Common myeloid progenitor, CD34-positive (primary cell): ENCODE measurements around the gene DOCK10.

Experiments
- CTCF ChIA-PET: fragments of 350-600 bp; sonication (Branson Sonifier 250); formaldehyde crosslinking; loops from one replicate; lab custom pipeline; 2021; ENCODE audit warnings: antibody characterized with exemption; lab: Charles Lee
- POLR2A ChIA-PET: fragments of 350-600 bp; sonication (Branson Sonifier 250); formaldehyde crosslinking; loops from one replicate; lab custom pipeline; 2021; ENCODE audit warnings: antibody characterized with exemption; lab: Charles Lee
- DNase-seq, 3 donors: peaks; one replicate each; pipeline versions ENCODE4 v3.0.0 to v3.0.0-alpha.2; 2013
- H3K27ac ChIP-seq, 2 experiments: 1 replicate in 1 of 2; 2 replicates in 1 of 2; pipeline ENCODE4 v1.7.0; 2013; ENCODE audit warnings: inconsistent platforms in 2 of 2, low read length in 2 of 2, mild to moderate bottlenecking in 2 of 2, low read depth in 1 of 2, moderate library complexity in 1 of 2; ENCODE audit not compliant: severe bottlenecking in 2 of 2, insufficient read depth in 1 of 2, poor library complexity in 1 of 2
- H3K27me3 ChIP-seq, 5 experiments: replicated peaks in 2 of 5; 1 replicate in 3 of 5; 2 replicates in 2 of 5; pipeline versions ENCODE4 v1.6.1 to v1.7.0; 2013; ENCODE audit warnings: low read length in 4 of 5, mild to moderate bottlenecking in 2 of 5, moderate library complexity in 2 of 5, inconsistent platforms in 1 of 5; ENCODE audit not compliant: insufficient read depth in 5 of 5, control insufficient read depth in 4 of 5
- H3K36me3 ChIP-seq, 4 experiments: 1 replicate in 2 of 4; 2 replicates in 2 of 4; pipeline versions ENCODE4 v1.6.1 to v1.7.0; 2013; ENCODE audit warnings: low read length in 3 of 4, control low read depth in 1 of 4, mild to moderate bottlenecking in 1 of 4; ENCODE audit not compliant: control insufficient read depth in 4 of 4, insufficient read depth in 4 of 4
- H3K4me1 ChIP-seq, 4 experiments: 1 replicate in 3 of 4; 2 replicates in 1 of 4; pipeline versions ENCODE4 v1.6.1 to v1.7.1; 2013; ENCODE audit warnings: low read length in 3 of 4, mild to moderate bottlenecking in 3 of 4, control low read depth in 1 of 4, inconsistent platforms in 1 of 4, moderate library complexity in 1 of 4; ENCODE audit not compliant: control insufficient read depth in 4 of 4, insufficient read depth in 4 of 4; ENCODE audit errors: control extremely low read depth in 1 of 4
- H3K4me3 ChIP-seq, 7 experiments: 1 replicate in 4 of 7; 2 replicates in 3 of 7; pipeline versions ENCODE4 v1.5.1 to v1.7.0; 2013; ENCODE audit warnings: mild to moderate bottlenecking in 7 of 7, low read length in 6 of 7, moderate library complexity in 6 of 7, inconsistent platforms in 2 of 7, low read depth in 2 of 7, control low read depth in 1 of 7; ENCODE audit not compliant: insufficient read depth in 4 of 7, control insufficient read depth in 1 of 7; ENCODE audit errors: extremely low read depth in 1 of 7
- H3K9me3 ChIP-seq, 5 experiments: 1 replicate in 4 of 5; 2 replicates in 1 of 5; pipeline versions ENCODE4 v1.6.1 to v1.7.1; 2013; ENCODE audit warnings: low read length in 4 of 5, mild to moderate bottlenecking in 2 of 5, inconsistent platforms in 1 of 5, low read depth in 1 of 5, moderate library complexity in 1 of 5; ENCODE audit not compliant: control insufficient read depth in 4 of 5, insufficient read depth in 2 of 5; ENCODE audit errors: control extremely low read depth in 1 of 5
- WGBS: methylation state at CpG from one replicate; pipeline ENCODE4 v1.1.5; 2013; ENCODE audit not compliant: insufficient coverage; 5-methylcytosine and 5-hydroxymethylcytosine counted together

Gene DOCK10

DNA sequence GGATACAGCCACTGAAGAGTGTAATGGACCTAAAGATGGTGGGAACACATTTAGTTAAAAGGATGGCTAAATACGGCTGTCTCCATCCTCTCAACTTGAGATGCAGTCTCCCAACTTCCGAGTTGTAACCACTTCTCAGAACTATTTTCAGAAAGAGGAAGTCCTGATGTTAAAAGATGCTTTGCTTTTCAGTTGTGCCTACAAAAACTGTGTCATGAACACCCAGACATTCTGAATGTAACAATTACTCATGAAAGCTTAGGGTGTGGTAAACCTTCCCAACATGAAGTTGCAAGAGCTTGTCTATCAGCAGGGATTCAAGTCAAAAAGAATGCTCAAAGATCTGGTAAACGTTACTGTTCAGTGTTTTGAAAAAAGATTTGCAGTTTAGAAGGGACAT is 147.9 kb downstream of the DOCK10 start:
- peaks cover 0 to 27% (median 9%) of the 10 kb centered on the region in 4 experiments for H3K4me1 ChIP-seq
- peak overlapping the region in 2 of 7 experiments; percentile 19 to 42 for H3K4me3 ChIP-seq
- H3K36me3 ChIP-seq = peaks cover 3 to 10% (median 7%) of the 10 kb centered on the region in 4 experiments
- DNase-seq = peak; percentile 52 to 92 (median 85)
- peak overlapping the region in 1 of 2 experiments; percentile 11 for H3K27ac ChIP-seq
- ChIA-PET CTCF (interaction anchor here (1.1 to 1.2 kb wide), 2 partner anchors 9 to 31 kb away, joined by 3 to 5 read pairs; no protein-coding TSS in a partner anchor), POLR2A (interaction anchor here (1.0 kb wide), 1 partner anchor 33 kb away, joined by 3 read pairs; no protein-coding TSS in a partner anchor)
- 0% methylated on average over 1 of the region's 3 CpGs for WGBS
- no peaks in the 10 kb centered on the region for H3K9me3 ChIP-seq
- no peaks in the 10 kb centered on the region for H3K27me3 ChIP-seq

DNA sequence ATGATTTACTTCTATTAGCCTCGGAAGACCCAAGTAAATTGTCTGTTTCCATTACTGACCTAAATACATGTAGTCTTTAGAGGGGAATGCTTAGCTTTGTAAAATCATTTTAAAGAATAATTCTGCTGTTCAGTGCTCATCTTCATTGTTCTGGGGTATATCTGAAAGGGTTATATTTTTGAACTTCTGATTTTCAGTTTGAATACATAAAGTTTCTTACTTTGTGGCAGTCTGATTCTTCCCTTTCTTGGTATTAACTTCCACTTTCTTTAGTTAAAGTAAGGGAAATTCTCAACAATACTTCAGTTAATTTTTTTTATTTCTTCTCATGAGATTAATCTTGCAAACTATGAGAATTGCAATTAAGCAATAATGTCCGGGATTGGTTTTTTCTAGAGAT is 148.4 kb downstream of the DOCK10 start:
- H3K27me3 ChIP-seq = no peaks in the 10 kb centered on the region
- 60% methylated on average over 2 of the region's 2 CpGs for WGBS
- ChIA-PET CTCF (interaction anchor here (1.1 to 1.2 kb wide), 2 partner anchors 9 to 32 kb away, joined by 3 to 5 read pairs; no protein-coding TSS in a partner anchor), POLR2A (no interaction called here)
- peaks cover 4 to 10% (median 7%) of the 10 kb centered on the region in 4 experiments for H3K36me3 ChIP-seq
- no peak overlapping the region for H3K4me3 ChIP-seq
- no peak overlapping the region for H3K27ac ChIP-seq
- DNase-seq = peak in 1 of 3 donors; percentile 14
- no peaks in the 10 kb centered on the region for H3K9me3 ChIP-seq
- peaks cover 0 to 27% (median 9%) of the 10 kb centered on the region in 4 experiments for H3K4me1 ChIP-seq

DNA sequence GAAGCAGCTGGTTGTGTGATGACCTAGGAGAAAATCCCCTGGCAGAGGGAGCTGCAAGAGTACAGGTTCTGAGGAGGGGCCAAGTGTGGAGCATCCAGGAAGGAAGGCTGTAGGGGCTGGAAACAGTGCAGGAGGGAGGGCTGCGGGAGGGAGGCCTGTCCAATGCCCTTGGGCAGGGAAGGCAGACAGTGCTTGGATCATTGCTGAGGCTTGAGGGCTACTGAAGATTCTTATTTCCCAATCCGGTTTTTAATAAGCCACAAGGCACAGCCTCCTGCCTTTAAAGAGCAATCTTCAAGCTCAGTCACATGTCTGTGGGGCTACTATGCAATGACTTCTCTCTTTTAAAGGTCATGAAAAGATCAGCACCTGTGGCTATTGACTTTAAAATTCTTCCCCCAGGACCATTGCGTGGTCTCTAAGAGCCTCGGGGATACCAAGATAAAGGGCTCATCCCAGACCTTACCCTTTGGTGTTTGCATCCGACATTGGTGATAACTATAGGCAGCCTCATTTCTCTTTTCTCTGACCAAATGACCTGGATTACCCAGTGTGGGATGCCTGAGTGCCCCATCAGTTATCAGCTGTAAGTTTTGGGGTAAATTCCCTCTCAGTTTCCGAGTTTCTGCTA is 149.6 kb downstream of the DOCK10 start:
- POLR2A ChIA-PET = no interaction called here
- Histone ChIP-seq H3K27me3 (no peaks in the 10 kb centered on the region), H3K27ac (no peak overlapping the region), H3K36me3 (peaks cover 4 to 10% (median 9%) of the 10 kb centered on the region in 4 experiments), H3K4me3 (no peak overlapping the region), H3K9me3 (no peaks in the 10 kb centered on the region), H3K4me1 (peaks cover 0 to 31% (median 9%) of the 10 kb centered on the region in 4 experiments)
- no peak for DNase-seq
- CTCF ChIA-PET = interaction anchor here (1.3 kb wide), 1 partner anchor 35 kb away, joined by 3 read pairs; no protein-coding TSS in a partner anchor
- WGBS = 91% methylated on average over 5 of the region's 6 CpGs

DNA sequence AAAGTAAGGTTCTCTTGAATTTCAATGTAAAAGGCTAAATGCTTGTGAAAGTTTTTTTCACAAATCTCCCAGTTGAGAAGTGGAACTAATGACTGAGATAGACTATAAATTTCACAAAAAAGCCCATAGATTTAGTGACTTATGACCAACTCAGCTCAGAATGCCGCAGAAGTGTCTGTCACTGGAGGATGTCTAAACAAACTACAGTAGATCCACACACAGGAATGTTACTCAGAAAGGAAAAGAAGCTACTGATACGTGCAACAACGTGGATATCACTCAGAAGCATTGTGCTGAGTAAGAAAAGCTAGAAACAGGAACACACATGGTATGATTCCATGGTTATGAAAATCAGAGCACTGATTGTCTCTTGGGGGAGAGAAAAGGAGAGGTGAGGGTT is 151.9 kb downstream of the DOCK10 start:
- ChIA-PET CTCF (no interaction called here), POLR2A (no interaction called here)
- Histone ChIP-seq H3K4me1 (peaks cover 0 to 30% (median 9%) of the 10 kb centered on the region in 4 experiments), H3K27ac (no peak overlapping the region), H3K9me3 (no peaks in the 10 kb centered on the region), H3K4me3 (no peak overlapping the region), H3K27me3 (no peaks in the 10 kb centered on the region), H3K36me3 (peaks cover 8 to 16% (median 11%) of the 10 kb centered on the region in 4 experiments)
- WGBS = 50% methylated on average over 2 of the region's 3 CpGs
- DNase-seq = no peak

DNA sequence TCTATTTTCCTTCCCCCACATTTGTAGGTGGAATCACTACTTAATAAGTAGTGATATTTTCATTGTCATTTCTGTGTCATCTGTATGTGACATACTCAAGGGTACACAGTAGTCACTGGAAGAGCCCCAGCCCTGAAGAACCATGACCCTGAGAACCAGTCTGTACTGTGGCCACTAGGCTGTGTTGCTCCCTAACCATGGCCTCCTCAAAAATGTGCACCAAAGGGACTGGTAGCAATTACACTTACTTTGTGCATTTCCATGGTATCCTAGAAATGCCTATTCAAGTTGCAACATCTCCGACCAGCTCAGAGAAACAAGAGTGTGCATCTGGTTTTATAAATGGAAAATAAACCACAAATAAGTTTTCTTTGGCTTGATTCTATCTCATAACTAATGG is 155.1 kb downstream of the DOCK10 start:
- H3K4me1 ChIP-seq = peaks cover 0 to 5% (median 0%) of the 10 kb centered on the region in 4 experiments
- peaks cover 9 to 30% (median 19%) of the 10 kb centered on the region in 4 experiments for H3K36me3 ChIP-seq
- no peaks in the 10 kb centered on the region for H3K27me3 ChIP-seq
- WGBS = 100% methylated on average over 1 of the region's 1 CpG
- CTCF ChIA-PET = interaction anchor here (0.7 to 1.0 kb wide), 2 partner anchors 114 to 117 kb away, joined by 3 to 4 read pairs; no protein-coding TSS in a partner anchor
- POLR2A ChIA-PET = no interaction called here
- no peak overlapping the region for H3K27ac ChIP-seq
- no peaks in the 10 kb centered on the region for H3K9me3 ChIP-seq
- no peak overlapping the region for H3K4me3 ChIP-seq
- peak; percentile 14 to 32 (median 29) for DNase-seq

DNA sequence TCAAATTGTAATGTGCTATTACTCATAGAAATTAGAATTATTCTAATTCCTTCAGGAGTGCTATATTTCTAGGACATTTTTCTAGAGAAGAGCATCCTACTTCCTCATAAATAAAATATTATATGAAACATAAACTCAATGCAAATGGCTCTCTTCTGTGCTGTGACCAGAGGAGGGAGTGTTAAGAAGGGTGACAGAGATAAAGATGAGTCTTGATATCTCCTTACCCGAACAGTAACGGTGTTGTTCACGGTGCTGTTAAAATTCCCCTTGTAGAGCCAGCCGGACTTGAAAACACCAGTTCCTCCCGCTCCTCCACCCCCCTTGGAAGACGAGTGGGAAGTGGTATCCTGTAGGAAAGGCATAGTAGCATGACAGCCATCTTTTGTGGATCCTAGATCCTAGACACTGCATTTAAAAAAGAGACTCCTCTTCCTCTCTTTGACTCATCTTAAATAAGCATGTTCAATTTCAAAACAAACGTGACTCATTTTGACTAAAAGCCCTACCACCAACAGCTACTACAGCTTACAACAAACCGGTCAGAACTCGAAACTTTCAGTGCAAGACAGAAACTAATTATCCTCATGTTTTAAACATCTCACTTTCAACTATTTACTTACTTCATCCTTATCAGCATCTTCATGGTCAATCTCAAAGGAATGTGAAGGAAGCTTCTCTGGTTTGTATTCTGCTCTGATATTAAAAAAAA is 156.3 kb downstream of the DOCK10 start:
- H3K27ac ChIP-seq = no peak overlapping the region

More for the DNA sequence above, 156.3 kb downstream of the DOCK10 start:
- no peaks in the 10 kb centered on the region for H3K27me3 ChIP-seq
- DNase-seq = no peak
- H3K9me3 ChIP-seq = no peaks in the 10 kb centered on the region
- 85% methylated on average over 8 of the region's 9 CpGs for WGBS
- peaks cover 15 to 36% (median 25%) of the 10 kb centered on the region in 4 experiments for H3K36me3 ChIP-seq
- no peak overlapping the region for H3K4me3 ChIP-seq
- POLR2A ChIA-PET = no interaction called here
- CTCF ChIA-PET = interaction anchor here (1.4 kb wide), 1 partner anchor 9 kb away, joined by 3 read pairs; no protein-coding TSS in a partner anchor
- H3K4me1 ChIP-seq = peaks cover 0 to 5% (median 0%) of the 10 kb centered on the region in 4 experiments
